ENCODE data around the gene KSR2.
"Not testable (repeated sequence)": the region's sequence is repeated elsewhere in the genome, so short reads cannot be mapped to it uniquely, and the experiment has no call there.

The KSR2 gene

DNA sequence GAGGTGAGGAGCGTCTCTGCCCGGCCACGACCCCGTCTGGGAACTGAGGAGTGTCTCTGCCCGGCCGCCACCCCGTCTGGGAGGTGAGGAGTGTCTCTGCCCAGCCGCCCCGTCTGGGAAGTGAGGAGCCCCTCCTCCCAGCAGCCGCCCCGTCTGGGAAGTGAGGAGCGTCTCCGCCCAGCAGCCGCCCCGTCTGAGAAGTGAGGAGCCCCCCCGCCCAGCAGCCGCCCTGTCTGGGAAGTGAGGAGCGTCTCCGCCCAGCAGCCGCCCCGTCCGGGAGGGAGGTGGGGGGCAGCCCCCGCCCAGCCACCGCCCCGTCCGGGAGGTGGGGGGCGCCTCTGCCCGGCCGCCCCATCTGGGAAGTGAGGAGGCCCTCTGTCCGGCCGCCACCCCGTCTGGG is 237.7 kb downstream of the KSR2 start:
- not testable (repeated sequence) for H2AFZ ChIP-seq (ENCODE audit: low read depth, low read length); H4K91ac ChIP-seq (ENCODE audit: low read length); H2BK5ac ChIP-seq (ENCODE audit: low read depth, low read length, poor library complexity, severe bottlenecking); H3K4me2 ChIP-seq (ENCODE audit: low read length, poor library complexity, severe bottlenecking); H3K36me3 ChIP-seq (ENCODE audit: control insufficient read depth in 1 of 2, insufficient read depth in 2 of 2, low read depth in 1 of 2, low read length in 2 of 2); H3K9ac ChIP-seq (ENCODE audit: low read length); H3K14ac ChIP-seq (ENCODE audit: low read length in 2 of 2); DNase-seq; H2AK5ac ChIP-seq (ENCODE audit: low read length, severe bottlenecking); H3K9me3 ChIP-seq (ENCODE audit: control insufficient read depth, low read length); H2BK12ac ChIP-seq (ENCODE audit: low read length in 2 of 2); H4K8ac ChIP-seq (ENCODE audit: low read length); H3K79me1 ChIP-seq (replicated peaks; ENCODE audit: low read length, poor library complexity, severe bottlenecking); H3K27ac ChIP-seq (ENCODE audit: low read length, poor library complexity, severe bottlenecking); H3K4ac ChIP-seq (ENCODE audit: low read depth in 1 of 2, low read length in 2 of 2); H3K18ac ChIP-seq (ENCODE audit: low read depth in 1 of 2, low read length in 2 of 2); H3K23ac ChIP-seq (ENCODE audit: low read length in 2 of 2); H2BK15ac ChIP-seq (ENCODE audit: low read depth, poor library complexity, severe bottlenecking); H2BK120ac ChIP-seq (ENCODE audit: low read depth, low read length); H3K4me3 ChIP-seq (ENCODE audit: insufficient read depth in 1 of 2, low read depth in 1 of 2, low read length in 2 of 2)
- WGBS, result 95% methylated on average over 30 of the region's 32 CpGs
- peaks cover 0 to 16% of the 10 kb centered on the region in 2 experiments for H3K27me3 ChIP-seq (ENCODE audit: control insufficient read depth in 1 of 2, insufficient read depth in 1 of 2, low read length in 2 of 2)
- H3K4me1 ChIP-seq (ENCODE audit: control insufficient read depth, insufficient read depth, low read depth, low read length), result peaks cover 10% of the 10 kb centered on the region

DNA sequence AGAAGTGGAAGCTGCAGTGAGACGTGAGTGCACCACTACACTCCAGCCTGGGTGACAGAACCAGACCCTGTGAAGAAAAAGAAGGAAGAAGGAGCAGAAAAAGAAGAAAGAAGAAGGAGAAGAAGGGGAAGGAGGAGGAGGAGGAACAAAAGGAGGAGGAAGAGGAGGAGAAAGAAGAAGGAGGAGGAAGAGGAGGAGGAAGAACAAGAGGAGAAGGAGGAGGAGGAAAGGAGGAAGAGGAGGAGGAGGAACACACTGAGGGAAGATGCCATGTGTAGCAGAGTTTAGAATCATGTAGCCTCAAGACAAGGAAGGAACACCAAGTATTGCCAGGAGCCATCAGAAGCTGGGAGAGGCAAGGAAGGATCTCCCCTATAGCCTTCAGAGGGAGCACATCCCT is 241.5 kb downstream of the KSR2 start:
- H2AFZ ChIP-seq (ENCODE audit: low read depth, low read length), result no peak overlapping the region
- H3K27me3 ChIP-seq (ENCODE audit: control insufficient read depth in 1 of 2, insufficient read depth in 1 of 2, low read length in 2 of 2), result peaks cover 0 to 16% of the 10 kb centered on the region in 2 experiments
- peaks cover 4% of the 10 kb centered on the region for H3K4me1 ChIP-seq (ENCODE audit: control insufficient read depth, insufficient read depth, low read depth, low read length)
- no peaks in the 10 kb centered on the region for H3K36me3 ChIP-seq (ENCODE audit: control insufficient read depth in 1 of 2, insufficient read depth in 2 of 2, low read depth in 1 of 2, low read length in 2 of 2)
- no peak overlapping the region for H3K9ac ChIP-seq (ENCODE audit: low read length)
- H3K4me2 ChIP-seq (ENCODE audit: low read length, poor library complexity, severe bottlenecking), result no peak overlapping the region
- H3K14ac ChIP-seq (ENCODE audit: low read length in 2 of 2), result no peak overlapping the region
- no peak overlapping the region for H3K18ac ChIP-seq (ENCODE audit: low read depth in 1 of 2, low read length in 2 of 2)
- H2BK12ac ChIP-seq (ENCODE audit: low read length in 2 of 2), result no peak overlapping the region
- no peak overlapping the region for H3K4ac ChIP-seq (ENCODE audit: low read depth in 1 of 2, low read length in 2 of 2)
- no peak overlapping the region for H4K91ac ChIP-seq (ENCODE audit: low read length)
- no peak overlapping the region for H2BK5ac ChIP-seq (ENCODE audit: low read depth, low read length, poor library complexity, severe bottlenecking)
- no peak overlapping the region for H3K4me3 ChIP-seq (ENCODE audit: insufficient read depth in 1 of 2, low read depth in 1 of 2, low read length in 2 of 2)
- no peak overlapping the region for H2AK5ac ChIP-seq (ENCODE audit: low read length, severe bottlenecking)
- no peak overlapping the region for H2BK15ac ChIP-seq (ENCODE audit: low read depth, poor library complexity, severe bottlenecking)
- H3K9me3 ChIP-seq (ENCODE audit: control insufficient read depth, low read length), result no peaks in the 10 kb centered on the region
- H3K23ac ChIP-seq (ENCODE audit: low read length in 2 of 2), result no peak overlapping the region
- no peaks in the 10 kb centered on the region for H3K79me1 ChIP-seq (replicated peaks; ENCODE audit: low read length, poor library complexity, severe bottlenecking)
- H2BK120ac ChIP-seq (ENCODE audit: low read depth, low read length), result no peak overlapping the region
- no peak overlapping the region for H4K8ac ChIP-seq (ENCODE audit: low read length)
- WGBS, result 78% methylated on average over 1 of the region's 1 CpG
- H3K27ac ChIP-seq (ENCODE audit: low read length, poor library complexity, severe bottlenecking), result no peak overlapping the region
- DNase-seq, result no peak

- Histone ChIP-seq H2BK120ac (ENCODE audit: low read depth, low read length) (no peak overlapping the region), H2BK5ac (ENCODE audit: low read depth, low read length, poor library complexity, severe bottlenecking) (no peak overlapping the region), H3K4me1 (ENCODE audit: control insufficient read depth, insufficient read depth, low read depth, low read length) (peaks cover 4% of the 10 kb centered on the region), H2AFZ (ENCODE audit: low read depth, low read length) (no peak overlapping the region), H3K27me3 (ENCODE audit: control insufficient read depth in 1 of 2, insufficient read depth in 1 of 2, low read length in 2 of 2) (peaks cover 0 to 14% of the 10 kb centered on the region in 2 experiments), H3K9ac (ENCODE audit: low read length) (no peak overlapping the region), H2BK15ac (ENCODE audit: low read depth, poor library complexity, severe bottlenecking) (no peak overlapping the region), H2BK12ac (ENCODE audit: low read length in 2 of 2) (no peak overlapping the region), H3K9me3 (ENCODE audit: control insufficient read depth, low read length) (no peaks in the 10 kb centered on the region), H3K27ac (ENCODE audit: low read length, poor library complexity, severe bottlenecking) (peak overlapping the region; percentile 84), H4K8ac (ENCODE audit: low read length) (no peak overlapping the region), H4K91ac (ENCODE audit: low read length) (no peak overlapping the region), H3K36me3 (ENCODE audit: control insufficient read depth in 1 of 2, insufficient read depth in 2 of 2, low read depth in 1 of 2, low read length in 2 of 2) (no peaks in the 10 kb centered on the region), H2AK5ac (ENCODE audit: low read length, severe bottlenecking) (no peak overlapping the region), H3K4me3 (ENCODE audit: insufficient read depth in 1 of 2, low read depth in 1 of 2, low read length in 2 of 2) (no peak overlapping the region), H3K14ac (ENCODE audit: low read length in 2 of 2) (no peak overlapping the region), H3K18ac (ENCODE audit: low read depth in 1 of 2, low read length in 2 of 2) (no peak overlapping the region), H3K4ac (ENCODE audit: low read depth in 1 of 2, low read length in 2 of 2) (no peak overlapping the region), H3K23ac (ENCODE audit: low read length in 2 of 2) (no peak overlapping the region), H3K79me1 (replicated peaks; ENCODE audit: low read length, poor library complexity, severe bottlenecking) (no peaks in the 10 kb centered on the region), H3K4me2 (ENCODE audit: low read length, poor library complexity, severe bottlenecking) (no peak overlapping the region)
- WGBS, result 70% methylated on average over 4 of the region's 4 CpGs
- peak; percentile 20 for DNase-seq
Measured at GRCh38 chr12:117724543-117724942, 244.2 kb downstream of the KSR2 start.

GRCh38 chr12:117718559-117718958 is 250.2 kb downstream of the KSR2 start:
- no peak overlapping the region for H3K4me3 ChIP-seq (ENCODE audit: insufficient read depth in 1 of 2, low read depth in 1 of 2, low read length in 2 of 2)
- no peak for DNase-seq
- no peak overlapping the region for H2BK15ac ChIP-seq (ENCODE audit: low read depth, poor library complexity, severe bottlenecking)
- peaks cover 0 to 16% of the 10 kb centered on the region in 2 experiments for H3K27me3 ChIP-seq (ENCODE audit: control insufficient read depth in 1 of 2, insufficient read depth in 1 of 2, low read length in 2 of 2)
- peak overlapping the region; percentile 74 for H3K27ac ChIP-seq (ENCODE audit: low read length, poor library complexity, severe bottlenecking)
- H3K4me1 ChIP-seq (ENCODE audit: control insufficient read depth, insufficient read depth, low read depth, low read length), result peaks cover 5% of the 10 kb centered on the region
- H4K8ac ChIP-seq (ENCODE audit: low read length), result no peak overlapping the region
- H2AFZ ChIP-seq (ENCODE audit: low read depth, low read length), result no peak overlapping the region
- peak overlapping the region; percentile 92 for H2AK5ac ChIP-seq (ENCODE audit: low read length, severe bottlenecking)
- H2BK5ac ChIP-seq (ENCODE audit: low read depth, low read length, poor library complexity, severe bottlenecking), result peak overlapping the region; percentile 33
- H3K9me3 ChIP-seq (ENCODE audit: control insufficient read depth, low read length), result peaks cover 13% of the 10 kb centered on the region
- H3K18ac ChIP-seq (ENCODE audit: low read depth in 1 of 2, low read length in 2 of 2), result no peak overlapping the region
- no peak overlapping the region for H3K4me2 ChIP-seq (ENCODE audit: low read length, poor library complexity, severe bottlenecking)
- H2BK120ac ChIP-seq (ENCODE audit: low read depth, low read length), result no peak overlapping the region
- no peaks in the 10 kb centered on the region for H3K79me1 ChIP-seq (replicated peaks; ENCODE audit: low read length, poor library complexity, severe bottlenecking)
- no peak overlapping the region for H3K9ac ChIP-seq (ENCODE audit: low read length)
- H3K36me3 ChIP-seq (ENCODE audit: control insufficient read depth in 1 of 2, insufficient read depth in 2 of 2, low read depth in 1 of 2, low read length in 2 of 2), result no peaks in the 10 kb centered on the region
- H3K14ac ChIP-seq (ENCODE audit: low read length in 2 of 2), result no peak overlapping the region
- H3K23ac ChIP-seq (ENCODE audit: low read length in 2 of 2), result no peak overlapping the region
- no peak overlapping the region for H3K4ac ChIP-seq (ENCODE audit: low read depth in 1 of 2, low read length in 2 of 2)
- H2BK12ac ChIP-seq (ENCODE audit: low read length in 2 of 2), result no peak overlapping the region
- WGBS, result 62% methylated on average over 3 of the region's 4 CpGs
- H4K91ac ChIP-seq (ENCODE audit: low read length), result no peak overlapping the region

All from mesenchymal stem cell (in vitro differentiated cells and primary cell).